Astrocyte of the cerebellum (primary cell): Measurements from ENCODE around the gene CRACR2B.

ENCODE experiments used
- DNase-seq: peaks from one replicate; pipeline ENCODE4 v3.0.0-alpha.2; 2011; ENCODE audit warnings: low read depth
- H3K4me3 ChIP-seq: 2 replicates; pipeline ENCODE4 v1.5.1; 2011; ENCODE audit warnings: mild to moderate bottlenecking, low read depth, low read length, moderate library complexity
- CTCF ChIP-seq: IDR thresholded peaks from 2 replicates; pipeline ENCODE4 v1.5.1; 2012; ENCODE audit warnings: low read length, low read depth, moderate library complexity, mild to moderate bottlenecking; ENCODE audit errors: missing control alignments
- in situ Hi-C: cut with HindIII; loops from 2 replicates; pipeline ENCODE4 v1.10.0; 2017; ENCODE audit warnings: low sequenced_read_pairs

CRACR2B gene

GRCh38 chr11:876545-876944, 48.8 kb downstream of the CRACR2B start:
- H3K4me3 ChIP-seq: no peak overlapping the region
- DNase-seq: peak; percentile 27
- in situ Hi-C loops: no loop called here
- no peak for TF ChIP-seq CTCF

- in situ Hi-C loops: no loop called here
- no peak for DNase-seq
- H3K4me3 ChIP-seq: no peak overlapping the region
- no peak for TF ChIP-seq CTCF
Measured at GRCh38 chr11:877565-877964, 49.8 kb downstream of the CRACR2B start.

GRCh38 chr11:880447-880846, 52.7 kb downstream of the CRACR2B start:
- no peak for DNase-seq
- in situ Hi-C loops: no loop called here
- TF ChIP-seq CTCF: no peak
- no peak overlapping the region for H3K4me3 ChIP-seq
